ENCODE results near the gene PAFAH1B1. TPM values are rescaled to one million over a fixed set of nuclear protein-coding genes. Genes with fewer than 3 reads are reported as not detected.
"Not testable (repeated sequence)": the region's sequence is repeated elsewhere in the genome, so short reads cannot be mapped to it uniquely, and the experiment has no call there.

The PAFAH1B1 gene
- polyA plus RNA-seq, 2 of the 4 experiments (the other 2 are of a cell fraction) = 122 to 197 TPM

- Histone ChIP-seq H3K4me3 (no peak overlapping the region), H3K27ac (no peak overlapping the region), H3K4me2 (no peak overlapping the region), H3K9me3 (no peaks in the 10 kb centered on the region), H3K4me1 (peaks cover 24% of the 10 kb centered on the region)
- DNase-seq (ENCODE audit: low read depth in 1 of 2, low spot score in 1 of 2) (no peak), FAIRE-seq (no peak), ATAC-seq (no peak)
- WGBS (ENCODE audit: missing lambda C conversion rate) = 92% methylated on average over 6 of the region's 6 CpGs
- ChIA-PET CTCF (no interaction called here), POLR2A (interaction anchor here (0.8 kb wide), 1 partner anchor 9 kb away, joined by 3 read pairs; no protein-coding TSS in a partner anchor)
- TF ChIP-seq CBX8 (IDR thresholded peaks at IDR 0.05) (no peak), EHF (CRISPR knock-in tag; IDR thresholded peaks at IDR 0.05) (no peak)
Observed at GRCh38 chr17:2647957-2648356, 54.5 kb downstream of the PAFAH1B1 start.

GRCh38 chr17:2649191-2649590 lies 55.7 kb downstream of the PAFAH1B1 start:
- TF ChIP-seq ZFP36 (IDR thresholded peaks at IDR 0.05; ENCODE audit: borderline replicate concordance, partially characterized antibody) (no peak), SREBF2 (IDR thresholded peaks at IDR 0.05) (no peak), RAD21 (conservative IDR thresholded peaks at IDR 0.05 in 1 of 2, IDR thresholded peaks at IDR 0.05 in 1 of 2) (no peak), MAX (IDR thresholded peaks at IDR 0.05) (no peak), HOXB5 (CRISPR knock-in tag; IDR thresholded peaks at IDR 0.05) (no peak), BHLHE40 (IDR thresholded peaks at IDR 0.05; ENCODE audit: low read depth, low read length) (no peak), ATOH8 (CRISPR knock-in tag; IDR thresholded peaks at IDR 0.05; ENCODE audit: low read depth) (no peak), MYC (IDR thresholded peaks at IDR 0.05; ENCODE audit: borderline replicate concordance, low read length) (no peak), RNF2 (IDR thresholded peaks at IDR 0.05; ENCODE audit: borderline replicate concordance, low read depth) (no peak), KDM5A (IDR thresholded peaks at IDR 0.05) (no peak), NR3C1 (IDR thresholded peaks at IDR 0.05) (no peak), HOXA7 (CRISPR knock-in tag; IDR thresholded peaks at IDR 0.05) (no peak), ESRRA (IDR thresholded peaks at IDR 0.05; ENCODE audit: borderline replicate concordance, low read length) (no peak), EHF (CRISPR knock-in tag; IDR thresholded peaks at IDR 0.05) (no peak), PHF8 (IDR thresholded peaks at IDR 0.05; ENCODE audit: borderline replicate concordance, low read depth) (no peak), BCL3 (IDR thresholded peaks at IDR 0.05) (no peak), HOXB13 (CRISPR knock-in tag; IDR thresholded peaks at IDR 0.05; ENCODE audit: low read depth) (no peak), TFCP2L1 (CRISPR knock-in tag; IDR thresholded peaks at IDR 0.05) (no peak)
- ChIA-PET CTCF (interaction anchor here (1.2 kb wide), 1 partner anchor 160 kb away, joined by 3 read pairs; no protein-coding TSS in a partner anchor), POLR2A (no interaction called here)

GRCh38 chr17:2652911-2653310 lies 59.5 kb downstream of the PAFAH1B1 start:
- DNase-seq (ENCODE audit: low read depth in 1 of 2, low spot score in 1 of 2); FAIRE-seq; H3K4me3 ChIP-seq; ATAC-seq; H3K9me3 ChIP-seq; POLR2A ChIA-PET; H3K4me2 ChIP-seq; H3K27ac ChIP-seq: not testable (repeated sequence)
- H3K4me1 ChIP-seq = peaks cover 15% of the 10 kb centered on the region
- CTCF ChIA-PET = interaction anchor here (0.6 to 0.7 kb wide), 2 partner anchors 33 to 169 kb away, joined by 3 read pairs; no protein-coding TSS in a partner anchor
- WGBS (ENCODE audit: missing lambda C conversion rate) = 84% methylated on average over 3 of the region's 3 CpGs
- peak; percentile 39; the same call in 1 of the 2 replicates for TF ChIP-seq FOSB (CRISPR knock-in tag; IDR thresholded peaks at IDR 0.05)
- TF ChIP-seq HDAC2 (IDR thresholded peaks at IDR 0.05) = 0 out of 2 replicates have a peak, but pooled peaks have one; percentile 37

More at GRCh38 chr17:2649191-2649590, 55.7 kb downstream of the PAFAH1B1 start:
- 95% methylated on average over 11 of the region's 11 CpGs for WGBS (ENCODE audit: missing lambda C conversion rate)
- Histone ChIP-seq H3K4me2 (no peak overlapping the region), H3K4me1 (peaks cover 13% of the 10 kb centered on the region), H3K9me3 (no peaks in the 10 kb centered on the region), H3K4me3 (no peak overlapping the region), H3K27ac (no peak overlapping the region)
- FAIRE-seq (no peak), ATAC-seq (no peak), DNase-seq (ENCODE audit: low read depth in 1 of 2, low spot score in 1 of 2) (no peak)
